NCI-H524 (cell line): ENCODE results near the gene SLC12A1.
A peak's percentile ranks its signal among the peaks of the same experiment; 100 is the strongest.
"Not testable (repeated sequence)": the region's sequence is repeated elsewhere in the genome, so short reads cannot be mapped to it uniquely, and the experiment has no call there.

Source experiments
- DNase-seq, 2 experiments: peaks; one replicate each; lab custom pipeline; 2025; lab: John Stamatoyannopoulos, UW

The SLC12A1 gene

GRCh38 chr15:48309740-48310139 is 103.6 kb downstream of the SLC12A1 start:
- DNase-seq: no peak

GRCh38 chr15:48313216-48313615 is 107.1 kb downstream of the SLC12A1 start:
- DNase-seq: no peak

DNA sequence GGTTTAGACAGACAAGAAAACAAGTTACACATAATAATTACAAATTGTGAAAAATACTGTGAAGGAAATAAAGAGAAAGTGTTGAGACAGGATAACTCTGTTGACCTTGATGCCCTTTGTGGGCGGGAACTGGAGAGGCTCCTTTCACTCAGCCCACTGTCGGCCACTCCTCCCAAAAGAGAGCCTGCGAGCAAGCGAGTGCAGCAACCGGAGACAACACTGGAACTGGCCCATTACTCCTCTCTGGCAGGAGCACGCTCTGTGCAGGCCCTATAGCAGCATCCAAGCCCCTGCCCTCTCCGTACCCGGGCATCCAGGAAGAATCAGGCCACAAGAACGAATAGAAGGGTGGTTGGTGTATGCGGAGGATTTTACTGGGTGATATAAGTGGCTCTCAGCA is 108.9 kb downstream of the SLC12A1 start:
- DNase-seq: no peak

DNA sequence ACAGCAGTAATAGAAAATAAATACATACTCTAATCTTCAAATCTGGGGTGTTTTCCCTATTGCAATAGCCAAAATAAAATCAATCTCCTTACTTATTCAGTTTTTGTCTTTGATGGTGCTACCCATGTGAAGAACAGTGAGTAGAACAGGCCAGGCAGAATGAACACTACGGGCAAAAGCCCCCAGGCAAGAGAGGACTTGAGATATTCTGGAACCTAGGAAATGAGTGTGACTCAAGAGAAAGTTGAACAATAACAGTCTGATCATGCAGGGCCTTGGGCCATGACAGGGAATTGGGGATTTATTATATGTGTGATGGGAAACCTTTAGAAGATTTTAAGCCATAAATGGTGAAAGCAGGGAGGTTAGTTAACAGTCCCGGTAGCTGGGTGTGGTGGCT is 111.1 kb downstream of the SLC12A1 start:
- no peak for DNase-seq

GRCh38 chr15:48318131-48318530 is 112.0 kb downstream of the SLC12A1 start:
- DNase-seq: no peak

DNA sequence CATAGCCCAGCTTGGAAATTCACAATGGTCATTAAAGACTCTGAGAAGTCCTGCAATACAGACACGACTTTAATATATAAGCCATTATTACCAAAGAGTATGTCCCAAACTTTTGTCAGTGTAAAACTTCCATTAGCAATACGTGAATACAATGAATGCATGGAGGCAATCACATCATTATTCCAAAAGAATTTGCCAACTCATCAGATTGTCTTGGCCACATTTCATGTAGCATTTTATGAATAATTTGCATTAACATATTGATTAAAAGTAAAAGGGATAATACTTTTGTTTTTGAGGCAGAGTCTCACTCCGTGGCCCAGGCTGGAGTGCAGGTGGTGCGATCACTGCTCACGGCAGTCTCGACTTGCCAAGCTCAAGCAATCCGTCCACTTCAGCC is 117.2 kb downstream of the SLC12A1 start:
- DNase-seq: no peak

- no peak for DNase-seq
Observed at GRCh38 chr15:48324949-48325348, 118.8 kb downstream of the SLC12A1 start.

DNA sequence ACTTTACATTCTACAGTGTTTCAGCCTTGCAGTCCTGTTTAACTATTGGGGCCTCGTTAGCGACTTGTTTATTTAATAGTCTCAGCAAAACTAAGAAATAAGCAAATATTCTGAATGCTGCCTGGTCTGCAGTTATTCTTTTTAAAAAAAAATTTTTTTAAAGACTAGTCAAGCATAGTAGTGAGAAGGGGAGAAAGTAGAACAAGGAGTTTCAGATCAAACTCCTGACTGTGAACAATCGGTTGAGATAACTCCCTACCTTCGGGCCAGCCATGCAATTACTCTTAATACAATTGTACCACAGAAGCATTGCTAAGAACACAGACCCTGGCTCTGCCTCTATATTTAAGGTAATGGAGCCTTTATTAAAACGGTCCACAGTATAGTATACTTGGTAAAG is 119.3 kb downstream of the SLC12A1 start:
- no peak for DNase-seq

DNA sequence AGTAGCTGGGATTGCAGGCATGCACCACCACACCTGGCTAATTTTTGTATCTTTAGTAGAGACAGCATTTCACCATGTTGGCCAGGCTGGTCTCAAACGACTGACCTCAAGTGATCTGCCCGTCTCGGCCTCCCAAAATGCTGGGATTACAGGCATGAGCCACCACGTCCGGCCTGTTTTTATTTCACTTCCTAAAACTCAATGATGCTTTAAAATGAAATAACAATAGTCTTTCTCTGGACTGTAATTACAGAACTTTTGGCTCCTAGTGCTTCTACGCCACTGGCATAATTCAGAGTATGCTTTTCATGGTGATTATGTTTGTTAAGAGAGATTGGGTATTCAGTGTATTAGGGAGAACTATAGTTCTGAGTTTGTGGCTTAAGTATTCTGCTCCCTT is 120.1 kb downstream of the SLC12A1 start:
- not testable (repeated sequence) for DNase-seq

DNA sequence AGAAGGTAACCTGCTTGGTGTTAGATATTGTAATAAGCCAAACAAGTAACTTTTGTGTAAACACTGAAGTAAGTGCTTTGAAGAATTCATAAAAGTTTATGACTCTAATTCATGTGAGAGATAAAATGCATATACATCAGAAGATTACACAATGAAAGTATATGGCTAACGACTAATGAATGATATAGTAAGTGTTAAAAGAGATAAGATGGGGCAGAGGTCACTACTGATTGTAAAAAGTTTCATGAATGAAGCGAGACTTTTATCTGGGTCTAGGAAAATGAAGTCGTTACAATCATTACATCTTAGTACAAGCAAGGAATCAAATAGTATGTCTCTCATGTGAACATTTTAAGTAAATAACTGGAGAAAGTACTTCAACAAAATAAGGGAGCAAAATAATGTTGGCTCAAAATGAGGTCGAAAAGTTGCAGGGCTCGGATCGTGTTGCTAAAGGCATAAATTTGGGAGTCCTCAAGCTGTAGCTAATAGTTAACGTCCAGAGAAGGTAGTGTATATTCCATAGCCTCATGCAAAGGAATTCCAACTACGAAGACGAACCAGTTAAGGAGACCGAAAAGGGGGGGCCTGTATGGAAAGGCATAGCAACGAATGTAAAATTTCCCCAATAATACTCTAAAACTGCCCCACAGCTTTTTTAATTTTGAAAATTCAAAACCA is 124.1 kb downstream of the SLC12A1 start:
- no peak for DNase-seq

DNA sequence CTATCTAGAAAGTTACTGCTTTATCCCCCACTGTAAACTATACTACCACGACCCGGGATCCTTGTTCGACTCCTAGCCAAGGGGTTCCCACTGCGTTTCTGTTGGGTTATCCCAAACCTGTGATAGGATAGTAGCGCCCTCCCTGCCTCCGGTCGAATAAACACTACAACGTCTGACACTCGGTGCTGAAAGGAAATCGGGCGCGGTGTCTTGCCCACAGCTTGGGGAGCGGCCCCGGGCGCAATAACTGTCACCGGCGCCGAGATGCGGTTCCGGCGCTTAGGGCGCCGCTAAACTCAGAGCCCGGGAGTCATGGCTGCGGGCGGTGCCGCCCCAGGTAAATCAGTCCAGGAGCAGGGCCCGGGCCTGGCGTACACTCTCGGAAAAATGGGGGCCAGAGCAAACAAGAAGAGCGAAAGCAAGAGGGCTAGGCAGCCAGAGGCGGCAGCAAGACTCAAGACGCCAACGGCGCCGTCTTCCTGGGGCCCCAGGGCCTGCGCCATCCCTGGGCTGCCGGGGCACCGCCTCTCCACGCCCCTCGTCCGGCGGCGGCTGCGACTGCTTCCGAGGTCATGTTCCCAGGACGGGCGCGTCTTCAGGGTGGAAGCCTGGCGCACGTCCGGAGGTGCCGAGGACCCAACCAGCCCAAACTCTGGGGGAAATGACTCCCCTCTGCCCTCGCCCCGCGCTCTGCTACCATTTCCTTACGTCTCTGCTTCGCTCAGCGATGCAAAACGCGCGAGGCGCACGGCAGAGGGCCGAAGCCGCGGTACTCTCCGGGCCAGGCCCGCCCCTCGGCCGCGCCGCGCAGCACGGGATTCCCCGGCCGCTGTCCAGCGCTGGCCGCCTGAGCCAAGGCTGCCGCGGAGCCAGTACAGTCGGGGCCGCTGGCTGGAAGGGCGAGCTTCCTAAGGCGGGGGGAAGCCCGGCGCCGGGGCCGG is 125.0 kb downstream of the SLC12A1 start, which contains the start of gene DUT:
DUT (plus strand) TSS at position 575 of the 941 bp plus-strand sequence; CDS start at position 662, 87 bp downstream.
- peak; percentile 73 to 78 for DNase-seq

DNA sequence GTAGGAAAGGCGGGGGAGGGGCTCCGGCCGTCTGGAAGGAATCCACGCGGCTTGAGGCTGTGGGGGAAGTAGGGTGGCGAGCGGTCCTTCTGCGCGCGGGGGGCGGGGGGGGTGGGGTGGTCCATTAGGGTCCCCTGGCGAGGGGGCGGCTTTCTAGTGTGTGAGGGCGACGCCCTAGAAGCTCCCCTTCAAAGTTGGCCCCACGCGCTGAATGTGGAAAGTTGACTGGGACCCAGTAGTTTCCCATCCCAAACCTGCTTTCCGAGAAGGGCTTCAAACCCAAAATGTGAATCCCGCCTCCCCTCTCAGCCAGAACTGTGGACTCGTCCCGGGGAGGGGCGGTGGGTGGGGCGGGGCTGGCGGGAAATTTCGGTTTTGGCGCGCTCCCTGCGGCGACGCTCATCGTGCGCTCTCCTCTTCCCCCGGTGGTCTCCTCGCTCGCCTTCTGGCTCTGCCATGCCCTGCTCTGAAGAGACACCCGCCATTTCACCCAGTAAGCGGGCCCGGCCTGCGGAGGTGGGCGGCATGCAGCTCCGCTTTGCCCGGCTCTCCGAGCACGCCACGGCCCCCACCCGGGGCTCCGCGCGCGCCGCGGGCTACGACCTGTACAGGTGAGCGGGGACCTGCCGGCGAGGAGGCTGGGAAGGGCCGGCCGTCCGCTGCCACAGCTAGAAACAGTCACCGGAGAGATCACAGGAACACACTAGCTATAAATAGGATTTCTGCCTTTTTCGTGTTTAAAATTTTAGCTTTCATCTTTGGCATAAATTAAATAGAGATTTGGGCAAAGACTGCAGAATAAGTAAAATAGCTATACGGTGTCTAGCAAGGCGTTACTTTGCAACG is 125.9 kb downstream of the SLC12A1 start:
- DNase-seq: peak; percentile 84 to 93

- peak in 1 of 2 experiments; percentile 36 for DNase-seq
Observed at GRCh38 chr15:48332642-48333034, 126.5 kb downstream of the SLC12A1 start.

- no peak for DNase-seq
Observed at GRCh38 chr15:48333540-48333939, 127.4 kb downstream of the SLC12A1 start.

DNA sequence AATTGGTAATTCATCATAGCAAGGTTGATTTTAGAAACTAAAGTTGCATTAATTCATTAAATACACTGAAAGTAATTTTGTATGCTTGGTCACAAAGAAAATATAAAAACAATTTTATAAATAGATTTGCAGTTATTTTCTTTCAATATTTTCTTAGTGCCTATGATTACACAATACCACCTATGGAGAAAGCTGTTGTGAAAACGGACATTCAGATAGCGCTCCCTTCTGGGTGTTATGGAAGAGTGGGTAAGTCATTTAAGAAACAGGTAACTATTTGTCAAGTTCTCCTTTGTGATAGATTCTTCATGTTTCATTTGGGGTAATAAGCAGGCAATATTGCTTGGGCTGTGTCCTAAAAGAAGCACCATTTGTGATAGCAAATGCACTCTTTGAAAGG is 128.2 kb downstream of the SLC12A1 start:
- no peak for DNase-seq

DNA sequence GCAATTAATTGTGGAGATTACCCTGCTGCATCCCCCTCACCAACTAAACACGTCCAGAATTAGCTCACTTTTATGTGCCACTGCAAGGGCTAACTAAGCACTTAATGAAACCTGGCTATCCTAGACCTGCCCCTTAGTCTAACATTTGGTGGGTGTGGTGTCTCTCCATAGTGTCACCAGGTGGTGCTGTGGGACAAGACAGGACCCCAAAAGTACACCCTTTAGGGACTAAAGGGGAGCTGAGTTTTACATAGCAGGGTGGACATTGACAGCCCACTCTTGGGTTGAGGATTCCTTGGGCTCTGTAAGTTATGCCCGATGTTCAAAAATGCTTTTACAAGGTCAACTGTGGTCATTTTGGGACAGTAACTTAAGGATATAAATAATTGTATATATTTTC is 130.8 kb downstream of the SLC12A1 start:
- DNase-seq: peak; percentile 11 to 56

GRCh38 chr15:48337607-48338006 is 131.5 kb downstream of the SLC12A1 start:
- DNase-seq: no peak

GRCh38 chr15:48340111-48340510 is 134.0 kb downstream of the SLC12A1 start:
- no peak for DNase-seq

DNA sequence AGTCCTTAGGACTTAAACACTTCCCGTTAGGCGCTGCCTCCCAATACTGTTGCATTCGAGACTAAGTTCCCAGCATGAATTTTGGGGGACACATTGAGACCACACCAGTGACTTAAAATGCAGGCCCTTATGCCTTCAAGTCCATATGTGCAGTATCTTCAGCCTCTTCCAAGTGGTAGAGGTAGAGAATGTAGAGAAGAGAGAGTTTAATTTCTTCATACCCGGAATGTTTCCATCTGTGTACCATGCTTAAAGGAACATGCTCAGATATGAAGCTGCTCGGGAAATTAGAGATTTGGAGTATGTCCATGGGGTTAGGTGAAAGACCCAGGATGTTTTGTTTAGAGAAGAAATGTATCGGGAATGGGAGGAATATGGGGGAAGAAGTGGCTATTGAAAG is 137.8 kb downstream of the SLC12A1 start:
- no peak for DNase-seq

DNA sequence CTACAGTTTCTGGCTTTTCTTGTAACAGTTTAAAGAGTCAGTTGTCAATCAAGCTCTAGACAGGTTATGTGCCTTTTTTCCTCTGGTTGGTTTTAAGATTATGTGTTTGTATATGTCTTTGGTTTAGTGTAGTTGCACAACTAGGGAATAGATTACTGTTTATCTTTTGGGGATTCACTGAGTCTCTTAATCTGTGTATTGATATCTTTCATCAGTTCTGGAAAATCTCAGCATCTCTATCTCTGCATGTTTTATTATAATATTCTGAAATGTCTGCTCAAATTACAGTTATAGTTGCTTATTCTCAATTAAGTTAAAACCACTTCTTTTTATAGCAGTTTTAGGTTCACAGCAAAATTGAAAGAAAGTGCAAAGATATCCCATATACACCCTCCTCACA is 139.4 kb downstream of the SLC12A1 start:
- DNase-seq: no peak

DNA sequence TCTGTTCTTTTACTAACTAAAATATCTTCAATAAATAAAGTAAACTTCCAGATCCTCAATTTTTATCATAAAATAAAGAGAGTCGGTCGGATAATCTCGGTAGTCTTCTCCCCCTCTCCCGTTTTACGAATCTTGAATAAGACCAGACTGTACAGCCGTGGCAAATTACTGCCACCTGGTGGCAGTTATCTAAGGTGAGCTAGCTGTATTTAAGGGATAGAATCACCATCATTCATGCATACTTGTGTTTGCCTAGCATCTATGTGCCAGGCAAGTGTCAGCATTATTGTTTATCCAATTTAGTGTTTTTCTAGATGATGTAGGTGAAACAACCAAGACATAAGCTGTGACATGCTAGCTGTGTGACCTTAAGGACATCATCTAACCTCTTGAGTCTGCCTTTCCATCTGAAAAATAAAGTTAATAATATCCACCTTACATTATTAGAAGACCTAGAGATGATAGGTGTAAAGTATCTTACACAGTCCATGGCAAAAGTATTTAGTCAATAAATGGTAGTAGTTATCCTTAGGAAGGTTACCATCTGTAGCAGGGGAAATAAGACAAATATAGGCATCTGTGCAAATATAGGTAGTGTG is 146.5 kb downstream of the SLC12A1 start:
- DNase-seq: peak; percentile 61 to 89
